ENCODE results near the gene RPS6KA2.

DNA sequence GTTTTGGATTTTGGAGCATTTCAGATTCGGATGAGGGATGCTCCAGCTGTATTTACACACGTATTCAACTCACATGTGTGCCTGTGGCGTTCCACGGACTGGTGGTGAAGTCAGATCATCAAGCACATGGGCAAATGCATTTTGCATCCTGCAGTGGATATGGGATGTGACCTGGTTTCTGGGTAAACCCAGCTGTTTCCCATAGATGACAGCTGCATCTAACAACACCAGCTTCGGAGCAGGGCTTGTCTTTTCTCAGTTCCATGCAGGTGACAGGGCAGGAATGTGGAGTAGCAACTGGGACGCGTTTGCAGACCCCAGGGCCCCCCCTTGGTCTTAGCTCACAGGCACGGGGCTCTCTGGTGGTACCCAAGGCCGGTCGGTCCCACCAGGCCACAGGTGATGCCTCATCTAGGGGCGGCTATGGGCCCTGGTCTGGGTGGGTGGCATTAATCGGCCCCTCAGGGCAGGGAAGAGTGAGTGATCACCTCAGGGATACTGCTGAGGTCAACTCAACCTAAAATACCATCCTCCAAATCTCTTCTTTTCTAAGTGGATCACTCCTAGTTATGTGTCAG lies 123.8 kb downstream of the RPS6KA2 start:
- TF ChIP-seq CTCF (conservative IDR thresholded peaks at IDR 0.05) (no peak), EZH2 (IDR thresholded peaks at IDR 0.05; ENCODE audit: low read depth) (no peak)
